ENCODE data around the gene SORCS2. TPM values are rescaled to one million over a fixed set of nuclear protein-coding genes. Genes with fewer than 3 reads are reported as not detected.

Gene SORCS2
- total RNA-seq, 6 experiments from 2014 or later, result 0.18 to 6.2 (median 3.1) TPM

GRCh38 chr4:7244751-7245320 is 52.5 kb downstream of the SORCS2 start:
- Histone ChIP-seq H3K4me3 (no peak overlapping the region), H3K4me1 (no peaks in the 10 kb centered on the region), H3K27ac (no peak overlapping the region), H3K27me3 (no peaks in the 10 kb centered on the region), H3K9me3 (no peaks in the 10 kb centered on the region), H3K36me3 (no peaks in the 10 kb centered on the region)
- no peak for ATAC-seq
- 89% methylated on average over 7 of the region's 12 CpGs for WGBS (ENCODE audit: insufficient coverage, low coverage, low lambda C conversion rate, missing lambda C conversion rate)
- TF ChIP-seq POLR2A (IDR thresholded peaks at IDR 0.05) (no peak), CTCF (IDR thresholded peaks at IDR 0.05) (no peak)
- DNase-seq, result no peak
- intact Hi-C loops (cut with DNase I), result no loop called here

DNA sequence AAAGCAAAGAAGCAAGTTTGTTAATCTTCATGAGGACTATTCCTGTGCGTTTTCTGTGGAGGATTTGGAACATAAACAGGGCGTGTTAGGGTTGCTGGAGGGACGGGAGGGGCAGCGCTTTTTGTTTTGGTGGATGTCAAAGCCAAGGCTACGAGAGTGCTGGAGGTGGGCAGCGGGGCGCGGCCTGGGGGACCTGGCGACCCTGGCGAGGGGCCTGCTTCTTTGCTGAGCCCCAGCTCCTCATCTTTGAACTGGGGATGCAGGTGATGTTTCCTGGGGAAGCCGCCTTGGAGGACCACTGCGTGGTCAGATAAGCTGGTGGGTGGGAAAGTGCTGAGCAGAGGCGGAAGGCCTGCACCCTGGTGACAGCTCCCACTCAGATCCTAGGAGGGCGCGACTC is 55.2 kb downstream of the SORCS2 start:
- Histone ChIP-seq H3K27me3 (no peaks in the 10 kb centered on the region), H3K4me1 (no peaks in the 10 kb centered on the region), H3K9me3 (no peaks in the 10 kb centered on the region), H3K4me3 (no peak overlapping the region), H3K27ac (no peak overlapping the region), H3K36me3 (no peaks in the 10 kb centered on the region)
- WGBS (ENCODE audit: insufficient coverage, low coverage, low lambda C conversion rate, missing lambda C conversion rate), result 64% methylated on average over 3 of the region's 15 CpGs
- no peak for ATAC-seq
- intact Hi-C loops (cut with DNase I), result no loop called here
- DNase-seq, result no peak
- TF ChIP-seq CTCF (IDR thresholded peaks at IDR 0.05), result no peak

GRCh38 chr4:7247946-7248345 is 55.6 kb downstream of the SORCS2 start:
- H3K4me3 ChIP-seq, result no peak overlapping the region
- no peaks in the 10 kb centered on the region for H3K9me3 ChIP-seq
- intact Hi-C loops (cut with DNase I), result no loop called here
- no peak for TF ChIP-seq CTCF (IDR thresholded peaks at IDR 0.05)
- no peak for TF ChIP-seq POLR2A (IDR thresholded peaks at IDR 0.05)
- DNase-seq, result no peak
- H3K27ac ChIP-seq, result no peak overlapping the region
- no peak for ATAC-seq
- no peaks in the 10 kb centered on the region for H3K36me3 ChIP-seq
- no peaks in the 10 kb centered on the region for H3K27me3 ChIP-seq
- WGBS (ENCODE audit: insufficient coverage, low coverage, low lambda C conversion rate, missing lambda C conversion rate), result 100% methylated on average over 1 of the region's 12 CpGs
- no peaks in the 10 kb centered on the region for H3K4me1 ChIP-seq

GRCh38 chr4:7248857-7249256 is 56.5 kb downstream of the SORCS2 start:
- no peaks in the 10 kb centered on the region for H3K36me3 ChIP-seq
- H3K4me1 ChIP-seq, result no peaks in the 10 kb centered on the region
- WGBS (ENCODE audit: insufficient coverage, low coverage, low lambda C conversion rate, missing lambda C conversion rate), result 100% methylated on average over 1 of the region's 1 CpG
- no peaks in the 10 kb centered on the region for H3K9me3 ChIP-seq
- H3K27ac ChIP-seq, result no peak overlapping the region
- no peak for TF ChIP-seq POLR2A (IDR thresholded peaks at IDR 0.05)
- no peak for TF ChIP-seq CTCF (IDR thresholded peaks at IDR 0.05)
- no peak for DNase-seq
- H3K27me3 ChIP-seq, result no peaks in the 10 kb centered on the region
- intact Hi-C loops (cut with DNase I), result no loop called here
- ATAC-seq, result no peak
- H3K4me3 ChIP-seq, result no peak overlapping the region

DNA sequence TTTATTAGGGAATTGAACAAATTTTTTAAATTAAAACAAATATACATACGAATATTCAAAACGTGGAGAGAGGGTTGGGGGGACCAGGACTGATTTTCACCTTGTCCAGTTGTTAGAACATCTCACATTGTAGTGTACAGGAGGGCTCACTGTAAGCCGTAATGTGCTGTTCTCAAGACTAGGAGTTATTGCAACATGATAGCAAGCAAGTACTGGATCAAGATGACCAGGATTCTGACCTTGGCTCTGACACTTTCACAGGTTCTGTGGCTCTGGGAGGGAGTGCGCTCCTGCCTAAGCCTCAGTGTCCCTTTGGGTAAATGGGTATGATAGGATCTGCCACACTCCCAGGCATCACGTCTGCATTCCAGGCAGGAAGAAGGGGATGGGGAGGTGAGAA is 59.0 kb downstream of the SORCS2 start:
- TF ChIP-seq CTCF (IDR thresholded peaks at IDR 0.05), result no peak
- no peak for TF ChIP-seq POLR2A (IDR thresholded peaks at IDR 0.05)
- Histone ChIP-seq H3K27ac (no peak overlapping the region), H3K9me3 (no peaks in the 10 kb centered on the region), H3K36me3 (no peaks in the 10 kb centered on the region), H3K4me3 (no peak overlapping the region), H3K4me1 (no peaks in the 10 kb centered on the region), H3K27me3 (no peaks in the 10 kb centered on the region)
- intact Hi-C loops (cut with DNase I), result no loop called here
- ATAC-seq, result no peak
- DNase-seq, result no peak
- WGBS (ENCODE audit: insufficient coverage, low coverage, low lambda C conversion rate, missing lambda C conversion rate), result 75% methylated on average over 3 of the region's 5 CpGs

Data from right lobe of liver (tissue), 6 donors.